Chondrocyte (in vitro differentiated cells): ENCODE data around the gene KLF11. TPM values are rescaled to one million over a fixed set of nuclear protein-coding genes. Genes with fewer than 3 reads are reported as not detected.

Source experiments
- DNase-seq: peaks from one replicate; pipeline ENCODE4 v3.0.0; 2021; ENCODE audit warnings: mixed read lengths, low spot score
- H3K27ac Mint-ChIP-seq: one replicate; pipeline ENCODE4 v1.8.0; 2021; ENCODE audit warnings: mild to moderate bottlenecking, moderate library complexity, mixed read lengths; ENCODE audit not compliant: unreplicated experiment
- H3K27me3 Mint-ChIP-seq: 2 replicates; pipeline ENCODE4 v1.8.0; 2021; ENCODE audit warnings: low read depth, mixed read lengths
- H3K36me3 Mint-ChIP-seq: 2 replicates; pipeline ENCODE4 v1.8.0; 2021; ENCODE audit warnings: low read depth, mixed read lengths
- H3K4me1 Mint-ChIP-seq: 2 replicates; pipeline ENCODE4 v1.8.0; 2021; ENCODE audit warnings: low read depth, mild to moderate bottlenecking, mixed read lengths
- H3K4me3 Mint-ChIP-seq: one replicate; pipeline ENCODE4 v1.8.0; 2021; ENCODE audit warnings: mild to moderate bottlenecking, moderate library complexity, mixed read lengths; ENCODE audit not compliant: unreplicated experiment
- H3K9me3 Mint-ChIP-seq: 2 replicates; pipeline ENCODE4 v1.8.0; 2021; ENCODE audit warnings: low read depth, mixed read lengths
- total RNA-seq: library from RNA; stranded (reverse); gene quantifications from 3 replicates; pipeline ENCODE4 v1.2.1, GENCODE V29; 2021
- TF ChIP-seq, protein P1 (sequence below): fragments of 200-600 bp; sonication (generic); IDR thresholded peaks from 2 replicates; pipeline ENCODE4 v1.5.0; 2021; ENCODE audit warnings: antibody characterized with exemption, mild to moderate bottlenecking, moderate library complexity

KLF11 gene
- total RNA-seq, 1 donor from 2014 or later: 15.2 TPM

DNA sequence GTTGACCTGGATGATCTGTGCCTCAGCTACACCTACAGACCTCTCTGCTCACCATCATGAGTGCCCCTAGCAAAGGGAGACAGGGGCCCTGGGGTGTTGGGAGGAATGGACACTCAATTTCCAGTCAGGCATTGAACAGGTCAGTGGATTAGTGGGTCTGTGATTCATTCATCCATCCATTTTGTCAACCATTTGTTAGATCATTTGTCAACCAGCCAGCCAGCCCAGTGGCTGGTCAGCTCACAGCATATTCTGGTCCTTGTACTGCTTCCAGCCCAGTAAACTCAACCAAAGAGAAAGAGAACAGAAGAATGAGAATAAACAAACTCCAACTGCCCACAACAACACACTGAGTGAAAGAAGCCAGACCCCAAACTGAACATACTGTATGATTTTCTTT is 4.6 kb upstream of the KLF11 start:
- Mint-ChIP-seq H3K36me3 (no peaks in the 10 kb centered on the region), H3K27ac (no peak overlapping the region), H3K4me1 (peaks cover 35% of the 10 kb centered on the region), H3K4me3 (no peak overlapping the region), H3K9me3 (no peaks in the 10 kb centered on the region), H3K27me3 (no peaks in the 10 kb centered on the region)
- DNase-seq: no peak
- TF ChIP-seq, protein P1, sequence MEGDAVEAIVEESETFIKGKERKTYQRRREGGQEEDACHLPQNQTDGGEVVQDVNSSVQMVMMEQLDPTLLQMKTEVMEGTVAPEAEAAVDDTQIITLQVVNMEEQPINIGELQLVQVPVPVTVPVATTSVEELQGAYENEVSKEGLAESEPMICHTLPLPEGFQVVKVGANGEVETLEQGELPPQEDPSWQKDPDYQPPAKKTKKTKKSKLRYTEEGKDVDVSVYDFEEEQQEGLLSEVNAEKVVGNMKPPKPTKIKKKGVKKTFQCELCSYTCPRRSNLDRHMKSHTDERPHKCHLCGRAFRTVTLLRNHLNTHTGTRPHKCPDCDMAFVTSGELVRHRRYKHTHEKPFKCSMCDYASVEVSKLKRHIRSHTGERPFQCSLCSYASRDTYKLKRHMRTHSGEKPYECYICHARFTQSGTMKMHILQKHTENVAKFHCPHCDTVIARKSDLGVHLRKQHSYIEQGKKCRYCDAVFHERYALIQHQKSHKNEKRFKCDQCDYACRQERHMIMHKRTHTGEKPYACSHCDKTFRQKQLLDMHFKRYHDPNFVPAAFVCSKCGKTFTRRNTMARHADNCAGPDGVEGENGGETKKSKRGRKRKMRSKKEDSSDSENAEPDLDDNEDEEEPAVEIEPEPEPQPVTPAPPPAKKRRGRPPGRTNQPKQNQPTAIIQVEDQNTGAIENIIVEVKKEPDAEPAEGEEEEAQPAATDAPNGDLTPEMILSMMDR: no peak

GRCh38 chr2:10039658-10040410 is 3.5 kb upstream of the KLF11 start:
- no peaks in the 10 kb centered on the region for H3K27me3 Mint-ChIP-seq
- H3K4me3 Mint-ChIP-seq: no peak overlapping the region
- H3K4me1 Mint-ChIP-seq: peaks cover 40% of the 10 kb centered on the region
- H3K36me3 Mint-ChIP-seq: no peaks in the 10 kb centered on the region
- TF ChIP-seq, protein P1: no peak
- no peak for DNase-seq
- H3K9me3 Mint-ChIP-seq: no peaks in the 10 kb centered on the region
- no peak overlapping the region for H3K27ac Mint-ChIP-seq

DNA sequence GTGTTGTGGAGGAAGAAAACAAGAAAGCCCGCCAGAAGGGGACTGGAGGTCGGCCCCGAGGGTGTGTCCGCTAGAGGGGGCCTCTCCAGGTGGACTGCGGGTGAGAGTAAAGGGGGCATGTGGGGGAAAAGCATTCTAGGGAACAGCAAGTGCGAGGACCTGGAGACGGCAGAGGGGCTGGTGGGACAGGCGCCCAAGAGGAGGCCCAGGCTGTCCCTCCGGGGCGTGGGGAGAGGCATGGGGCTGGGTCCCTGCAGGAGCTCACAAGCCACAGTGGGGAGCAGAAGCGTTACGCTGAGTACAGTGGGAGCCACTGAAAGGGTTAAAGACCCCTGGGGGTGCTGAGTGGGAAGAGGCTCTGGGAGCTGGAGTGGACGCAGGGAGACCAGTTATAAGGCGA is 1.6 kb upstream of the KLF11 start:
- DNase-seq: no peak
- TF ChIP-seq, protein P1: no peak
- H3K4me3 Mint-ChIP-seq: peak overlapping the region; percentile 12
- peaks cover 2% of the 10 kb centered on the region for H3K36me3 Mint-ChIP-seq
- H3K9me3 Mint-ChIP-seq: no peaks in the 10 kb centered on the region
- no peak overlapping the region for H3K27ac Mint-ChIP-seq
- H3K27me3 Mint-ChIP-seq: no peaks in the 10 kb centered on the region
- peaks cover 38% of the 10 kb centered on the region for H3K4me1 Mint-ChIP-seq

DNA sequence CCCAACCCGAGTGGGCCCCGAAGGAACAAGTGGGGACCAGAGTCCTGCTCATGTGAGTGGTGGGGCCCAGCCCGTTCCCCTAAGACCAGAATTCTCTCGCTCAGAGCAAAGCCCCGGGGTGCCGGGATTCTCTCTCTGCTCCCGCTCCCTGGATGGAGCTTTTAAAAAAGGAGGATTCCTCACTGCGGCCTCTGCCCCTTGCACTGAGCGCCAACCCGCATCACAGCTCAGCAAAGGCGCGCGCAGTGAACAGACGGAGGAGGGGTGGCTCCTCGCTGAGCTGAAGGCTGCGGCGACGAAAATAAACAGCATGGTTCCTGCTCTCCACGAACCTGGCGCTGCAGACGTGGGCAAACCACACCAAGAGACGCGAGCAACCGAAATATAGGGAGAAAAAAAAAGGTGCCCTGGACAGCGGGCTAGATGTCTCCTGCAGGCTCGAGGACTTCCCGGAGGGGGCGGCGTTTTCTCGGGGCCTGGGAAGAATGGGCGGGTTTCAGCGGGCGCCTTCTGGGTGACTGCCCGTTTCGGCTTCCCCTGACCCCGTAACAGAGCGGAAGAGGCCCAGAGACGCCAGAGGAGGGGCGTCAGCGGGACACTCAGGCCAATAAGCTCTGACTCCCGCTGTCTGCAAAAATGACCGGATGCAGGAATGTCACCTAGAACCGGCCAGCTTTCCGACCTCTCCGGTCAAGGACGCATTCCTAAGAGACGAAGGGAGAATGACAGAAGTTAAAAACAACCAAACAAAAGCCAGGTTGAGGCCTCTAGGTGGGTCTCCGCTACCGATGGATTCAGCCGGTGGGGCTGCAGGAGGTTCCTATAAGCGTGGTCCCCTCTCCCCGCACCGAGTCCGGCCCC is 819 bp upstream of the KLF11 start:
- Mint-ChIP-seq H3K4me1 (peaks cover 31% of the 10 kb centered on the region), H3K9me3 (no peaks in the 10 kb centered on the region), H3K27ac (peak overlapping the region; percentile 96), H3K36me3 (peaks cover 5% of the 10 kb centered on the region), H3K27me3 (no peaks in the 10 kb centered on the region), H3K4me3 (peak overlapping the region; percentile 83)
- TF ChIP-seq, protein P1: peak; percentile 47
- DNase-seq: no peak

- peak; percentile 95 for DNase-seq
- H3K9me3 Mint-ChIP-seq: no peaks in the 10 kb centered on the region
- H3K27ac Mint-ChIP-seq: peak overlapping the region; percentile 36
- H3K27me3 Mint-ChIP-seq: no peaks in the 10 kb centered on the region
- H3K4me3 Mint-ChIP-seq: peak overlapping the region; percentile 67
- H3K36me3 Mint-ChIP-seq: peaks cover 6% of the 10 kb centered on the region
- H3K4me1 Mint-ChIP-seq: peaks cover 28% of the 10 kb centered on the region
- TF ChIP-seq, protein P1: no peak
These were observed 704 bp downstream of the KLF11 start for GRCh38 chr2:10043906-10044601.
